Naive thymus-derived CD8-positive, alpha-beta T cell (primary cell): ENCODE results near the gene CCDC136. TPM values are rescaled to one million over a fixed set of nuclear protein-coding genes. Genes with fewer than 3 reads are reported as not detected.

Experiments used
- ATAC-seq, 2 donors: fragments of 150-1000 bp; cut with Tn5 transposase in 1 of 2; sonication (Bioruptor Pico), chemical (Tn5 transposase) in 1 of 2; 1 replicate in 1 of 2; 2 replicates in 1 of 2; pipeline ENCODE4 v1.10.0; 2021; ENCODE audit warnings: mild to moderate bottlenecking in 2 of 2, moderate library complexity in 2 of 2
- POLR2A ChIA-PET: fragments of 350-600 bp; sonication (Branson Sonifier 250); formaldehyde crosslinking; loops from one replicate; lab custom pipeline; 2021; ENCODE audit warnings: antibody characterized with exemption; lab: Charles Lee
- DNase-seq, 10 donors: peaks; one replicate each; pipeline versions ENCODE4 v3.0.0 to v3.0.0-alpha.2; 2020 to 2022
- H3K27ac Mint-ChIP-seq, 10 donors: one replicate each; pipeline ENCODE4 v1.8.0; 2020 to 2022; ENCODE audit warnings: mild to moderate bottlenecking in 10 of 10, mixed read lengths in 10 of 10, moderate library complexity in 4 of 10, inconsistent platforms in 1 of 10
- H3K27me3 Mint-ChIP-seq, 5 donors: one replicate each; pipeline ENCODE4 v1.8.0; 2021 to 2022; ENCODE audit warnings: mixed read lengths in 5 of 5
- H3K36me3 Mint-ChIP-seq, 3 donors: one replicate each; pipeline ENCODE4 v1.8.0; 2020 to 2022; ENCODE audit warnings: mixed read lengths in 3 of 3, mild to moderate bottlenecking in 2 of 3, inconsistent platforms in 1 of 3
- H3K4me1 Mint-ChIP-seq, 4 donors: one replicate each; pipeline ENCODE4 v1.8.0; 2021 to 2022; ENCODE audit warnings: mixed read lengths in 4 of 4
- H3K4me3 Mint-ChIP-seq, 10 donors: one replicate each; pipeline ENCODE4 v1.8.0; 2020 to 2022; ENCODE audit warnings: mild to moderate bottlenecking in 10 of 10, mixed read lengths in 10 of 10, moderate library complexity in 6 of 10, inconsistent platforms in 1 of 10
- H3K9me3 Mint-ChIP-seq, 9 donors: one replicate each; pipeline ENCODE4 v1.8.0; 2020 to 2022; ENCODE audit warnings: mixed read lengths in 9 of 9, mild to moderate bottlenecking in 3 of 9, inconsistent platforms in 1 of 9, moderate library complexity in 1 of 9
- polyA plus RNA-seq, 3 donors: library from polyadenylated mRNA; unstranded; fragments of 300-500 nt; fragmentation: Illumina TruSeq; gene quantifications; one replicate each; pipeline ENCODE4 v1.2.3, GENCODE V29; 2021
- total RNA-seq, 8 experiments: library from RNA in 2 of 8; stranded (reverse) in 2 of 8; gene quantifications; one replicate each; pipeline ENCODE4 v1.2.3 and lab custom pipeline; 2021 to 2026

The CCDC136 gene
- total and polyA plus RNA-seq, 5 experiments from 2014 or later = 0.43 to 16.5 (median 3.4) TPM

- Mint-ChIP-seq H3K4me3 (no peak overlapping the region), H3K27ac (no peak overlapping the region), H3K36me3 (no peaks in the 10 kb centered on the region), H3K4me1 (peaks cover 8 to 16% (median 14%) of the 10 kb centered on the region in 4 donors), H3K9me3 (no peaks in the 10 kb centered on the region), H3K27me3 (peaks cover 0 to 3% (median 0%) of the 10 kb centered on the region in 5 donors)
- DNase-seq = no peak
- no peak for ATAC-seq
- POLR2A ChIA-PET = no interaction called here
Measured at GRCh38 chr7:128858380-128859231, 66.8 kb downstream of the CCDC136 start.

DNA sequence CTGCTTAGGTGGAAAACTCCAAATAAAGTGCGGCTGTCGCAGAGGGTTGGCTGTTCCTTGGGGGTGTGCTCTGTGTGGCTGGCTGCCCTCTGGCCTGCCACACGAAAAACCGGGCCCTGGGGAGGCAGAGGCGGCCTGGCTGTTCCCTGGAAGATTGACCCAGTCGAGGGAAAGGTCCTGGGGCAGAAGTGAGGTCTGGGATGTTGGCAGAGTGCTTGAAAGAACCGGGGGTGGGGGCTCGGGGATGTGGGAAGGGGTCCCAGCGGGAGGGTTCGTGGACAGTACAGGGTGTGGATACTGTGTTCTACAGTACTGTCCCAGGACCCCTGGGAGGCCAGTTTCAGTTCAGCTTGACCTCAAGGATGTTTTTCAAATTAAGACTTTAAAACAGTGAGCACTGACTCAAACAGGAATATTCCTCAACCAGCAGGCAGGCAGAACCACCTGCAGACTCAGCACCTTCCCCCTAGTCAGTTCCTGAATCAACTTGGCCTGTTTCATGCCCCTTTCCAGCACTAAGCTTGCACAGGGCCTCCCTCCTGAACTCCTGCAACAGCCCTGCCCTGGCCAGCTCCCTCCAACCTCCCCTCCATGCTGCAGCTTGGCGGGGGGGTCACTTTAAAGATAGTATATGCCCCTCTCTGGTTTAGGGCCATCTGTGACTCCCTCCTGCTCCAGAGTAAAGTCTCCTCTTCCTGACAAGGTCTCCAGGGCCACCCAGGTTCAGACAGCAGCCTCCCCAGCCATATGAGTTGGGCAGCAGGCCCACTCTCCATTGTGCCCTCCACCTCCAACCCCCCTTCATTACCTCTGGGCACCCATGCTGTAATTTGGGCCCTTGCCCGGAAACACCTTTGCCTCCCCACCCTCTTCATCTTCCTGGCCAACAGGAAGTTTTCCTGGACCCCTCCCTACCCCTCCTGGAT lies 67.7 kb downstream of the CCDC136 start:
- DNase-seq (no peak), ATAC-seq (no peak)
- H3K4me3 Mint-ChIP-seq = no peak overlapping the region
- H3K36me3 Mint-ChIP-seq = no peaks in the 10 kb centered on the region
- no peaks in the 10 kb centered on the region for H3K9me3 Mint-ChIP-seq
- H3K4me1 Mint-ChIP-seq = peaks cover 10 to 21% (median 18%) of the 10 kb centered on the region in 4 donors
- POLR2A ChIA-PET = no interaction called here
- peaks cover 0 to 3% (median 0%) of the 10 kb centered on the region in 5 donors for H3K27me3 Mint-ChIP-seq
- no peak overlapping the region for H3K27ac Mint-ChIP-seq

- Mint-ChIP-seq H3K9me3 (no peaks in the 10 kb centered on the region), H3K27ac (peak overlapping the region in 4 of 10 donors; percentile 1 to 65 (median 24)), H3K4me3 (peak overlapping the region in 2 of 10 donors; percentile 14 to 33), H3K27me3 (peaks cover 0 to 3% (median 0%) of the 10 kb centered on the region in 5 donors), H3K4me1 (peaks cover 13 to 30% (median 27%) of the 10 kb centered on the region in 4 donors), H3K36me3 (peaks cover 0 to 5% (median 3%) of the 10 kb centered on the region in 3 donors)
- POLR2A ChIA-PET = interaction anchor here (0.6 to 0.7 kb wide), 2 partner anchors 362 to 445 kb away, joined by 3 read pairs; no protein-coding TSS in a partner anchor
- DNase-seq (no peak), ATAC-seq (no peak)
Measured at GRCh38 chr7:128860158-128861073, 68.6 kb downstream of the CCDC136 start.

GRCh38 chr7:128861957-128862570 lies 70.3 kb downstream of the CCDC136 start:
- ATAC-seq (no peak), DNase-seq (no peak)
- POLR2A ChIA-PET = interaction anchor here (0.6 to 1.0 kb wide), 2 partner anchors 123 to 1193 kb away, joined by 3 to 4 read pairs; partner anchors contain the start of gene CALU
- Mint-ChIP-seq H3K9me3 (no peaks in the 10 kb centered on the region), H3K27me3 (peaks cover 0 to 3% (median 0%) of the 10 kb centered on the region in 5 donors), H3K36me3 (peaks cover 0 to 11% (median 3%) of the 10 kb centered on the region in 3 donors), H3K4me3 (peak overlapping the region; percentile 94 to 100 (median 99)), H3K27ac (peak overlapping the region; percentile 83 to 99 (median 97)), H3K4me1 (peaks cover 19 to 38% (median 32%) of the 10 kb centered on the region in 4 donors)

- peak within 1 kb of the TSS; percentile 94 to 100 (median 99) for H3K4me3 Mint-ChIP-seq
- peaks cover 21 to 42% (median 35%) of the 10 kb centered on the region in 4 donors for H3K4me1 Mint-ChIP-seq
- peak; percentile 92 to 94 for ATAC-seq
- peak within 1 kb of the TSS; percentile 83 to 99 (median 97) for H3K27ac Mint-ChIP-seq
- H3K9me3 Mint-ChIP-seq = no peaks in the 10 kb centered on the region
- peak; percentile 97 to 100 (median 99) for DNase-seq
- peaks cover 0 to 13% (median 3%) of the 10 kb centered on the region in 3 donors for H3K36me3 Mint-ChIP-seq
- POLR2A ChIA-PET = interaction anchor here (0.5 to 1.0 kb wide), 3 partner anchors 77 to 124 kb away, joined by 3 read pairs; partner anchors contain the start of gene CALU
- H3K27me3 Mint-ChIP-seq = peaks cover 0 to 3% (median 0%) of the 10 kb centered on the region in 5 donors
Measured at GRCh38 chr7:128862571-128863432, 71.0 kb downstream of the CCDC136 start, which contains the start of gene ATP6V1F. Gene ATP6V1F, plus strand, starts transcription at chr7:128862856. Its CDS starts 49 bp downstream, at chr7:128862905.

DNA sequence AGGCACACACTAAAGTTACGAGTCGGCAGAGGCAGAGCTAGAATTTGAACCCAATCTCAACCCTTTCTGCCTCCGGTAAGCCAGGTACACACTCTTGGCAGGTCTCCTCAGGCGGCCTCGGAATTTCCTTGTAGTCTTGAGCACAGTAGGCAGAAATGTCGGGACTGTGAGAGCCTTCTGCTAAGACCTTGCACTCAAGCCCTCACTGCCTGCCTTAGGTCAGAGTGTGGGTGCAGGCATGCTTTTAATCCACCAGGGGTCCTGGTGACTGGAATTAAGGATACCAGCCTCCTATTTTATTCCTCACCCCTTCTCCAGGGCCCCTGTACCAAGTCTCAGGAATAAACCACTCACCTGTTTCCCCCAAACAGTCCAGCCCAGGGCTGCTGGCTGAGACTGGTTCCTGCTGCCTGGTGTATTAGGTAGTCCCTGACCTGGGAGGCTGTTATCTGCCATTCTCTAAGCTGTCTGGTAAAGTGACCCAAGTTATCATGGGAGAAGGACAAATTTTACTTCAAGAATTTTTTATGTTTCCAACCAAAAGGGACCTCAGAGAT lies 71.7 kb downstream of the CCDC136 start:
- peak overlapping the region; percentile 94 to 100 (median 99) for H3K4me3 Mint-ChIP-seq
- POLR2A ChIA-PET = interaction anchor here (0.5 to 1.0 kb wide), 4 partner anchors 33 to 124 kb away, joined by 3 to 4 read pairs (median 3); partner anchors contain the start of gene CALU
- peak in 7 of 10 donors; percentile 13 to 41 (median 34) for DNase-seq
- H3K27me3 Mint-ChIP-seq = peaks cover 0 to 3% (median 0%) of the 10 kb centered on the region in 5 donors
- peak overlapping the region; percentile 83 to 99 (median 97) for H3K27ac Mint-ChIP-seq
- peak; percentile 31 to 46 for ATAC-seq
- peaks cover 23 to 46% (median 38%) of the 10 kb centered on the region in 4 donors for H3K4me1 Mint-ChIP-seq
- peaks cover 0 to 13% (median 3%) of the 10 kb centered on the region in 3 donors for H3K36me3 Mint-ChIP-seq
- H3K9me3 Mint-ChIP-seq = no peaks in the 10 kb centered on the region

DNA sequence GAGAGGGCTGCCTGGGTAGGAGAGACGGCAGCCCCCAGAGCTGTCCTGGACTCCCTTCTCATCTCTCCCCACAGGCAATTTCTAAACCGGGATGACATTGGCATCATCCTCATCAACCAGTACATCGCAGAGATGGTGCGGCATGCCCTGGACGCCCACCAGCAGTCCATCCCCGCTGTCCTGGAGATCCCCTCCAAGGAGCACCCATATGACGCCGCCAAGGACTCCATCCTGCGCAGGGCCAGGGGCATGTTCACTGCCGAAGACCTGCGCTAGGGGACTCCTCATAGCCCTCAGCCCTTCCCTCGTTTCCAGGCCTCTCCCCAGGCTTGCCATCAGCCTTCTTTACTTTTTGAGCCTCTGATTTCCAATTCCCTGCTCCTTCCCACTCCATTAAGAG lies 73.5 kb downstream of the CCDC136 start:
- Mint-ChIP-seq H3K4me1 (peaks cover 26 to 55% (median 42%) of the 10 kb centered on the region in 4 donors), H3K27ac (peak overlapping the region in 3 of 10 donors; percentile 26 to 48 (median 32)), H3K9me3 (no peaks in the 10 kb centered on the region), H3K36me3 (peaks cover 0 to 13% (median 3%) of the 10 kb centered on the region in 3 donors), H3K27me3 (peaks cover 0 to 3% (median 0%) of the 10 kb centered on the region in 5 donors), H3K4me3 (peak overlapping the region in 6 of 10 donors; percentile 5 to 52 (median 20))
- ATAC-seq (no peak), DNase-seq (no peak)
- POLR2A ChIA-PET = no interaction called here

DNA sequence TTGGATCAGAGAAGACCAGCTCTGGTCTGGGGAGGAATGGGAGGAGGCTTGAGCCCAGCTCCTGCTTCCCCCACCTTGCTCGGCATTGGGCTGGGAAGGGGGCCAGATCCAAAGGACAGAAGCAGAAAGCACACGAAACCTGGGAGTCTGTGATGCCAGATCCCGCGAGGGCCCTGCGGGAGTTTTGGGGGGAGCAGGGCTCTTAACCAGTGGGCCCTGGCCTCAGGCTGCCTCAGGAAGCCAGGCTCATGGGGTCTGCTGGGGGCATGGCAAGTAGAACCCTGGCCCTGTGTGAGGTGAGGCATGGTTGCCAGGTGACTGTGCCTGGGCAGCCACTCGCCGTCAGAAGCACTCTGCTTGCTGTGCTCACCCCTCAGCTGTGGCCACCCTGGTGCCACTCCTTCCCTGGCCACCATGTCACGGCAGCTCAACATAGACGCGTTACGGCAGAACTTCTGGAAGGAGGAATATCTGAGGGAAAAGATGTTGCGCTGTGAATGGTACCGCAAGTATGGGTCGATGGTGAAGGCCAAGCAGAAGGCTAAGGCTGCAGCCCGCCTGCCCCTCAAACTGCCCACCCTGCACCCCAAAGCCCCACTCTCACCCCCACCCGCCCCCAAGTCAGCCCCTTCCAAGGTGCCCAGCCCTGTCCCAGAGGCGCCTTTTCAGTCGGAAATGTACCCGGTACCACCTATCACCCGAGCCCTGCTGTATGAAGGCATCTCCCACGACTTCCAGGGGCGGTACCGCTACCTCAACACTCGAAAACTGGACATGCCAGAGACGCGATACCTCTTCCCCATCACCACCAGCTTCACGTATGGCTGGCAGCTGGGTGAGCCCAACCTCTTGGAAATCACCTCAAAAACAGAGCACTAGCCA lies 74.5 kb downstream of the CCDC136 start:
- Mint-ChIP-seq H3K27ac (no peak overlapping the region), H3K36me3 (peaks cover 0 to 13% (median 3%) of the 10 kb centered on the region in 3 donors), H3K27me3 (peaks cover 0 to 3% (median 0%) of the 10 kb centered on the region in 5 donors), H3K9me3 (no peaks in the 10 kb centered on the region), H3K4me3 (peak overlapping the region in 3 of 10 donors; percentile 5 to 62 (median 7)), H3K4me1 (peaks cover 27 to 55% (median 45%) of the 10 kb centered on the region in 4 donors)
- POLR2A ChIA-PET = no interaction called here
- ATAC-seq (no peak), DNase-seq (no peak)

DNA sequence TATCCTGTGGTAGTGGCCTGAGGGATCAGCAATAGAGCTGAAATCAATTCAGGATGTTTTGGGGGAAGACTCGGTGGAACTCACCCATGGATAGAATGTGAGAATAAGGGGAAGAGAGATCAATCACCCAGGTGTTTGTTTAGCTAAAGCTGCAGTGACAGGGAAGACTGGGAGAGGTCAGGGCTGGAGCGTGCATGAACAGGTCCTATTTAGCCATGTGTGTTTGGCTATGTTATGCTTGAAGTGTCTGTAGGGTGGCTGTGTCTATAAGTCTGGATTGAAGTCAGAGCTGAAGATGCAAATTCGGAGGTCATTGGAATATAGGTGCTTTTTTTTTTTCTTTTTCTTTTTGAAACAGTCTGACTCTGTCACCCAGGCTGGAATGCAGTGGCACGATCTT lies 75.5 kb downstream of the CCDC136 start:
- DNase-seq (no peak), ATAC-seq (no peak)
- Mint-ChIP-seq H3K27me3 (peaks cover 0 to 3% (median 0%) of the 10 kb centered on the region in 5 donors), H3K9me3 (no peaks in the 10 kb centered on the region), H3K27ac (peak overlapping the region in 3 of 10 donors; percentile 7 to 71 (median 10)), H3K4me3 (peak overlapping the region in 6 of 10 donors; percentile 3 to 64 (median 30)), H3K4me1 (peaks cover 24 to 52% (median 42%) of the 10 kb centered on the region in 4 donors), H3K36me3 (peaks cover 0 to 13% (median 3%) of the 10 kb centered on the region in 3 donors)
- POLR2A ChIA-PET = interaction anchor here (0.6 to 0.7 kb wide), 2 partner anchors 35 to 1144 kb away, joined by 4 to 9 read pairs; no protein-coding TSS in a partner anchor
